GM12878 (cell line): ENCODE results near the gene AGAP2. TPM values are rescaled to one million over a fixed set of nuclear protein-coding genes. Genes with fewer than 3 reads are reported as not detected.

Experiments used
- BACH1 ChIP-seq: fragments of 450-650 bp; IDR thresholded peaks from 2 replicates; pipeline ENCODE4 v1.6.1; 2017; ENCODE audit warnings: mild to moderate bottlenecking, borderline replicate concordance
- CBFB ChIP-seq: IDR thresholded peaks from 2 replicates; pipeline ENCODE4 v1.6.1; 2016; ENCODE audit warnings: antibody characterized with exemption, low read depth
- CHD2 ChIP-seq: IDR thresholded peaks from 2 replicates; pipeline ENCODE4 v1.6.1; 2011; ENCODE audit warnings: low read depth, low read length, improper control_type of control experiment, borderline replicate concordance
- CUX1 ChIP-seq: IDR thresholded peaks from 2 replicates; pipeline ENCODE4 v1.6.1; 2012; ENCODE audit warnings: improper control_type of control experiment, low read depth, low read length; ENCODE audit not compliant: insufficient replicate concordance
- HDAC2 ChIP-seq: fragments of 200-600 bp; sonication (generic); IDR thresholded peaks from 2 replicates; pipeline ENCODE4 v1.6.1; 2017
- HDAC6 ChIP-seq: fragments of 200-600 bp; sonication (generic); IDR thresholded peaks from one replicate; pipeline ENCODE4 v1.8.0; 2017; ENCODE audit warnings: antibody characterized with exemption; ENCODE audit not compliant: unreplicated experiment
- KAT2A ChIP-seq: conservative IDR thresholded peaks from 2 replicates; pipeline ENCODE4 v1.6.1; 2011; ENCODE audit warnings: low read depth, low read length; ENCODE audit not compliant: control insufficient read depth
- NRF1 ChIP-seq: conservative IDR thresholded peaks from 2 replicates; pipeline ENCODE4 v1.6.1; 2011; ENCODE audit warnings: mild to moderate bottlenecking, low read depth, low read length, improper control_type of control experiment
- PAX8 ChIP-seq: fragments of 450-650 bp; IDR thresholded peaks from 2 replicates; pipeline ENCODE4 v1.6.1; 2017; ENCODE audit warnings: mild to moderate bottlenecking, moderate library complexity
- POLR2A ChIP-seq: IDR thresholded peaks from 2 replicates; pipeline ENCODE4 v1.6.1; 2011; ENCODE audit warnings: low read depth, mild to moderate bottlenecking, low read length
- RB1 ChIP-seq: fragments of 450-650 bp; formaldehyde crosslinking; IDR thresholded peaks from 2 replicates; pipeline ENCODE4 v1.6.1; 2017; ENCODE audit warnings: mild to moderate bottlenecking, borderline replicate concordance
- RELA ChIP-seq: fragments of 450-650 bp; IDR thresholded peaks from 2 replicates; pipeline ENCODE4 v1.8.0; 2014; ENCODE audit warnings: borderline replicate concordance; ENCODE audit not compliant: partially characterized antibody
- SIX5 ChIP-seq: IDR thresholded peaks from 2 replicates; pipeline ENCODE4 v1.6.1; 2011; ENCODE audit warnings: mild to moderate bottlenecking, low read depth, low read length, moderate library complexity; ENCODE audit not compliant: severe bottlenecking
- SMAD5 ChIP-seq: IDR thresholded peaks from 2 replicates; pipeline ENCODE4 v1.6.1; 2016; ENCODE audit warnings: antibody characterized with exemption, low read depth
- SMARCA5 ChIP-seq: fragments of 450-650 bp; IDR thresholded peaks from 2 replicates; pipeline ENCODE4 v1.6.1; 2017; ENCODE audit warnings: mild to moderate bottlenecking
- SPI1 ChIP-seq: IDR thresholded peaks from 2 replicates; pipeline ENCODE4 v1.6.1; 2011; ENCODE audit warnings: low read depth, mild to moderate bottlenecking, low read length, moderate library complexity, borderline replicate concordance; ENCODE audit not compliant: insufficient read depth
- SREBF1 ChIP-seq: IDR thresholded peaks from 2 replicates; pipeline ENCODE4 v1.6.1; 2012; ENCODE audit warnings: mild to moderate bottlenecking, low read length
- TARDBP ChIP-seq: IDR thresholded peaks from 2 replicates; pipeline ENCODE4 v1.6.1; 2016; ENCODE audit warnings: borderline replicate concordance
- ZBTB4 ChIP-seq: fragments of 450-650 bp; formaldehyde crosslinking; IDR thresholded peaks from 2 replicates; pipeline ENCODE4 v1.4.0; 2022; ENCODE audit warnings: mild to moderate bottlenecking, moderate library complexity
- polyA plus RNA-seq, 11 experiments: library from polyadenylated mRNA; depleted of rRNA in 4 of 11; unstranded in 6 of 11; stranded (reverse) in 5 of 11; fragments of >200 nt; fragmentation: Nextera tagmentation in 4 of 11; fragmentation: Illumina TruSeq in 1 of 11; extraction: Ambion mirVana in 4 of 11; extraction: Trizol in 1 of 11; gene quantifications; 1 replicate in 1 of 11; 2 replicates in 10 of 11; pipeline versions ENCODE4 v1.2.1 to v1.2.3, GENCODE V29; 2011 to 2016; ENCODE audit warnings: inconsistent platforms in 2 of 11, missing spikeins in 2 of 11, low read depth in 1 of 11
- total RNA-seq, 4 experiments: library from RNA; depleted of rRNA in 3 of 4; stranded (reverse); fragments of >200 nt in 3 of 4; fragmentation: Illumina TruSeq in 1 of 4; extraction: Trizol in 1 of 4; gene quantifications; 2 replicates each; pipeline versions ENCODE4 v1.2.1 to v1.2.3, GENCODE V29; 2013 to 2021
- TF ChIP-seq, protein P1 (sequence below): fragments of 450-650 bp; IDR thresholded peaks from 2 replicates; pipeline ENCODE4 v1.6.1; 2016; ENCODE audit warnings: mild to moderate bottlenecking
- TF ChIP-seq, protein P2 (sequence below): fragments of 450-650 bp; IDR thresholded peaks from 2 replicates; pipeline ENCODE4 v1.6.1; 2016; ENCODE audit warnings: mild to moderate bottlenecking

AGAP2 gene
- total and polyA plus RNA-seq, 10 of the 15 experiments (the other 5 are each of a cell fraction or from before 2014, with no cell fraction given), result 0.29 to 19.8 (median 11.0) TPM

DNA sequence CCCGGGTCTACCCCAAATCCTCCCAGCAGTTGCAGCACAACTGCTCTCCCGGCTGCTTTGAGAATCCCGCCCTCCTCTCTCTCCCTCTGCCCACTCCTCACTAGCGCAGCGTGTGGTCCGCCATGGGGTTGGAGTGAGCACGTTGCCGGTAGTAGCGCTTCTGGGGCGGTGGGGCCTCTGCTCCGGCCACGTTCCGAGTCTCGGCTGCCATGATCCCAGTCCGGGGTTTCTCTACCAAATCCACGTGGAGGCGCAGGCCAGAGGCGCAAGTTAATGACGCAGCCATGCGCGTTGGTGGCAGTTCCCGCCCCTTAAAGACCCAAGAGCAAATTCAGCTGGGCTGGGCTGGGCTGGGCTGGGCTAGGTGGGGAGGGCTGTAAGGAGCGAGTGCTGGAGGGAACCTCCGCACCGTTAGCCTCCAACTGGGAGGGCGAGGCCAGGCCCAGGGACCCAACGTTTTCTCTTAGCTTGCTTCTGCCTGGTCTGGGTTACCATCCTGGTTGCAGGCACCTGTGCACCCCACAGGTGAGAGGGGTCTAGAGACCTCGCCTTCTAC is 33.4 kb upstream of the AGAP2 start, which contains the start of gene METTL1 (continued):
- no peak for TF ChIP-seq CUX1
- TF ChIP-seq RELA, result peak; percentile 38
- peak; percentile 4; the same call in 1 of the 2 replicates for TF ChIP-seq BACH1
- TF ChIP-seq CBFB, result peak; percentile 64; the same call in 1 of the 2 replicates
- peak; percentile 86 for TF ChIP-seq SMARCA5
- TF ChIP-seq HDAC6, result peak; percentile 45
- no peak for TF ChIP-seq PAX8
- TF ChIP-seq, protein P1, sequence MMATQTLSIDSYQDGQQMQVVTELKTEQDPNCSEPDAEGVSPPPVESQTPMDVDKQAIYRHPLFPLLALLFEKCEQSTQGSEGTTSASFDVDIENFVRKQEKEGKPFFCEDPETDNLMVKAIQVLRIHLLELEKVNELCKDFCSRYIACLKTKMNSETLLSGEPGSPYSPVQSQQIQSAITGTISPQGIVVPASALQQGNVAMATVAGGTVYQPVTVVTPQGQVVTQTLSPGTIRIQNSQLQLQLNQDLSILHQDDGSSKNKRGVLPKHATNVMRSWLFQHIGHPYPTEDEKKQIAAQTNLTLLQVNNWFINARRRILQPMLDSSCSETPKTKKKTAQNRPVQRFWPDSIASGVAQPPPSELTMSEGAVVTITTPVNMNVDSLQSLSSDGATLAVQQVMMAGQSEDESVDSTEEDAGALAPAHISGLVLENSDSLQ, result no peak
- no peak for TF ChIP-seq ZBTB4 (CRISPR knock-in tag)
- TF ChIP-seq SREBF1, result no peak
- TF ChIP-seq KAT2A, result no peak
- peak; percentile 74 for TF ChIP-seq CHD2
- peak; percentile 97 for TF ChIP-seq POLR2A
- 0 out of 2 replicates have a peak, but pooled peaks have one; percentile 21 for TF ChIP-seq TARDBP
- peak; percentile 84; the same call in 1 of the 2 replicates for TF ChIP-seq HDAC2
- peak; percentile 77; the same call in 1 of the 2 replicates for TF ChIP-seq SMAD5
- TF ChIP-seq, protein P2, sequence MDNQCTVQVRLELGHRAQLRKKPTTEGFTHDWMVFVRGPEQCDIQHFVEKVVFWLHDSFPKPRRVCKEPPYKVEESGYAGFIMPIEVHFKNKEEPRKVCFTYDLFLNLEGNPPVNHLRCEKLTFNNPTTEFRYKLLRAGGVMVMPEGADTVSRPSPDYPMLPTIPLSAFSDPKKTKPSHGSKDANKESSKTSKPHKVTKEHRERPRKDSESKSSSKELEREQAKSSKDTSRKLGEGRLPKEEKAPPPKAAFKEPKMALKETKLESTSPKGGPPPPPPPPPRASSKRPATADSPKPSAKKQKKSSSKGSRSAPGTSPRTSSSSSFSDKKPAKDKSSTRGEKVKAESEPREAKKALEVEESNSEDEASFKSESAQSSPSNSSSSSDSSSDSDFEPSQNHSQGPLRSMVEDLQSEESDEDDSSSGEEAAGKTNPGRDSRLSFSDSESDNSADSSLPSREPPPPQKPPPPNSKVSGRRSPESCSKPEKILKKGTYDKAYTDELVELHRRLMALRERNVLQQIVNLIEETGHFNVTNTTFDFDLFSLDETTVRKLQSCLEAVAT, result peak; percentile 84
- no peak for TF ChIP-seq SPI1
- TF ChIP-seq SIX5, result peak; percentile 25
- 0 out of 2 replicates have a peak, but pooled peaks have one; percentile 11 for TF ChIP-seq NRF1
- TF ChIP-seq RB1, result peak; percentile 67; the same call in 1 of the 2 replicates
